Activated CD4-positive, alpha-beta T cell treated with anti-CD3 and anti-CD28 coated beads, Interleukin-2, amount 50 U/mL, for 16 hours (primary cell): Measurements from ENCODE around the gene GSTO1.
"Not testable (repeated sequence)": the region's sequence is repeated elsewhere in the genome, so short reads cannot be mapped to it uniquely, and the experiment has no call there.

ENCODE experiments used
- DNase-seq: peaks from one replicate; pipeline ENCODE4 v3.0.0-alpha.2; 2020

The GSTO1 gene

DNA sequence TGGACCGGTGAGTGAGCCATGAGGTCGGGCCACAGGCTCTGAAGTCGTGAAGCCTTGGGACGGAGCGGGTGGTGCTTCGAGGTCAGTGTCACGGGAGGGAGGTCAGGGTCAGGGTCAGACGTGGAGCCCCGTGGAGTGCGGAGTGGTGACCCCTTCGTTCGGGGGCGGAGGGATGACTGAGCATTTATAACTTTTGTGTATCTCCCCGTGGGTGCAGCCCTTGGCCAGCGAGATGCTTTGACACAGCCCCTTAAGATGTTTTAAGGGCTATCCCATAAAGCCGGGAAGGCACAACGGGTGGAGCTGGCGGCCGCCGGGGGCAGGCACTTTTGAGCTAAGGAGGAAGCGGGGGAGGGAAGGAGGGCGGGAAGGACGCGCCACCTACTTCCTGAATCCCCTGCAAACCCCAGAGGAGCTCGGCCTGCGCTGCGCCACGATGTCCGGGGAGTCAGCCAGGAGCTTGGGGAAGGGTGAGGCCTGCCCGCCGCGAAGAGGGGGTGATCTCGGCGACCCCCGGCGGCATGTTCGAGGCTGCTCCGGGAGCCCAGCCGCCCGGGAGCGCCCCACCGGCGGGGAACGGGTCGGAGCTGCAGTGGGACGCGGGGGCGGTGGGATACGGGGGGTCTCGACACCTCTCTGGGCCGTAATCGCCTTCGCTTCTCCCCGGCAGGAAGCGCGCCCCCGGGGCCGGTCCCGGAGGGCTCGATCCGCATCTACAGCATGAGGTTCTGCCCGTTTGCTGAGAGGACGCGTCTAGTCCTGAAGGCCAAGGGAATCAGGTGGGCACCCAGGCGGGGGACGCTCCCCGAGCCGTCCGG lies at the start of gene GSTO1:
Gene GSTO1, plus strand, starts transcription at position 400 of the 818 bp plus-strand sequence. Its CDS starts 37 bp downstream, at position 437.
- peak; percentile 67 for DNase-seq

DNA sequence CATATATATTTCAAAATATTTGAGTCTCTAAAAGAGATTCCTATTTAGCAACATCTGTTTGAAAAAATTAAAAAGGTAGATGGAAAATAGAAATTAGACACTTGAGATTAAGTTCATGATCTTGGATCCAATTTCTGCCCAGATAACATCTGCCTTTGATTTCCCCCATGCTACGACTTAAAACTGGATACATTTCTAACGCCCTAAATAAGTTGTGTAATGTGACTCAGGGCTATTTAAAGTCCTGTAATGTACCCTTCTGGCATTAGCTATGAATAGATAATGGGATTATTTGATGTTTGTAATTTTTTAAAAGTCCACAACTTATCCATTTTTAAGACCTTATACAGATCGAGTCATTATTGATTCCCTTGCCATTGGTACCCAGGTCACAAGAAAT lies 46.0 kb upstream of the GSTO1 start:
- DNase-seq: no peak

DNA sequence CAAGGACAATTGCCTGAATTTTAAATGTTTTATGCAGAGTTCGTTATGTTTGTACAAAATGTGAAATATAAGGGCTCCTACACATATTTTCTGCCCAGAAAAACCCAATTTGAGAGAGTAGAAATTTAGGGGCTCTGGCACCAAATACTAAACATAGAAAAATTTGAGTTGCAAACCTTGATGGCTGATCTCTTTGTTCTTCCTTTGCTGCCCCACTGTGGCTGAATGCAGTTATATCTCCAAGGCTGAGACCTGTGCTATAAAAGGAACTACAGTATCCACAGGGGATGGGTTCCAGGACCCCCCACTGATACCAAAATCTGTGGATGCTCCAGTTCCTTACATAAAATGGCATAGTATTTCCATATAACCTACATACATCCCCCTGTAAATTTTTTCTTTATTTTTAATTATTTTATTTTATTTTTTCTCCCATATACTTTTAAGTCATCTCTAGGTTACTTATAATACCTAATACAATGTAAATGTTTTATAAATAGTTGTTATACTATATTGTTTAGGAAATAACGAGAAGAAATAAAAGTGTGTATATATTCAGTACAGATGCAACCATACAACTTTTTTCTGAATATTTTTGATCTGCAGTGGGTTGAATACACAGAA lies 45.0 kb upstream of the GSTO1 start:
- DNase-seq: peak; percentile 29

DNA sequence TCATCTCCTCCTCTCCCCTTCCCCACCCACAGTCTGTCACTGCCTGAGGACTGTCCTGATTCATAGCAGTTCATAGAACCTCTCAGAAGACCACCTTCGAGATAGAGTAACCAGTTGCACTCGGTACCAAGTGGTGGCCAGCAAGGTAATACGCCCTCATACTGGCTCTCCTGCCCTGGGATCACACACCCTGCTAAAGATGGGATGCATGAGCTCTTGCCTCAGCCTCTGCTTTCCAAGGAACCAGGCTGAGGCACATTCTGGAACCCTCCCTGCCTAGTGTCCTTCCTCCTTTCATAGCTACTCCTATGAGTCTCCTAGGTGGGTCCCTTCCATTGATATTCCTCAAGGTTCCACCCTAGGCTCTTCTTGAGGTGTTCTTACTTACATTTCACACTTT lies 38.1 kb upstream of the GSTO1 start:
- DNase-seq: no peak

DNA sequence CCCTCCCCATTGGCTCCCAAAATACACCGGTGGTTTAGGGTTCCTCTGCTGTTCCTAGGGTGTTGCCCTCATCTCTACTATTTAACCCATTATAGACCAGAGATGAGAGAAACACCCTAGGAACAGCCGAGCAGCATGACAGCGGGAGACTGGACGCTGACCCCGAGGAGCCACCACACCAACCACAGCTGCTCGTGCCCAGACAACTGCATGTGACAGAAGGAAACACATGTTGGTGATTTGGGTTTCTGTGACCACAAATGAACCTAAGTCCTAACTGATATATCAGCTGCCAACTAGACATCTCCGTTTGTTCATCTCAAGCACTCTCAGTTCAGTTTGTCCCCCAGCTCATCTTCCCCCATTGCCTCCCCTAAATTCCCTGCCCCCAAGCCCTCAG lies 35.9 kb upstream of the GSTO1 start:
- no peak for DNase-seq

DNA sequence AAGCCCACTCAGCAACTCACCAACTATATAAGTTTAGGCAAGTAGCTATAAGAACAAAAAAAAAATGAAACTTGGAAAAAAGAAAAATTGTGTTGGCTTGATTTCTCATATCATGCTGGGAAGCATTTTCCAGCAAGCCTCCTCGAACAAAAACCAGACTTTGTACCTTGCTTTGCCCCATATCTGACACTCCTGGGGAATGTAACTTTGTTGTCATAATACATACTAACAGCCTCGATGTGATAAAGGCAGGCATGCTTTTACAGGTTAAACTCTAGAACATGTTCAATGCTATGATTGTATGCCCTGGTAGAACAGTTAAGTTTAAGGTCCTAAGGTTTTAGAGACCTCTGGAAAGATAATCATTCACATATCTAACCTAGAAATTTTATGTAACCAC lies 34.2 kb upstream of the GSTO1 start:
- DNase-seq: no peak

DNA sequence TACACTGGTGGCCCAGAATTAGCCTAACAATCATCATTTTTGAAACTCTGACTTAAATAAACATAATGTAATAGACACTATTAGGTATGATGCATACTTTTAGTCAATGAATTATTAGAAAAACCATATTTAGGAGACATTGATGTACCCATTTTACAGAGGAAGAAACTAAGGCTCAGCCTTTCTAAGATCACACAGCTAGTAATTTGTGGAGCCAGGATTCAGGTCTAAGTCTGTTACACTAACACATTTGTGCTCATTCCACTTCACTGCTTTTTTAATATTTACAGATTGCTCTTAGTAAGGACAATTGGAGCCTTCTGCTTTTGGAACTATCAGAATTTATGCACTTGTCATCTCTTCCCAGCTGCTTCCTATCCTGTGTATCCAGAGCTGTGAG lies 31.4 kb upstream of the GSTO1 start:
- no peak for DNase-seq

DNA sequence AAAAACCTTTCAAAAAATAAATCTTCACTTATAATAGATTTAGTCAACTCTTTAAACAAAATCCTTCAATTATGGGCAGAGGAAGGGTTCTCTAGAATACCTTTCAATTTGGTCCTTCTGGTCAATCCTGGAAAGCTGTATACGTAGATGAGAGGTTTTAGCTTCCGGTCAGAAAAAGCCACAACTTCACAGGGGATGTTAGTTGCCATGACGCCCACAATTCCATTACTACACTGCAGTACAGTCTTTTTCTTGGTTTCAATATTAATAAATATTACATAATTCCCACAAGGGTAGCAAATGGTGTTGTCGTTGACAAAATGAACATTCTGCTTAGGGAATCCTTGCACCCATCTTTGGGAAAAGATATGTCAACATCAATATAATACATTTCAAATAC lies 24.2 kb upstream of the GSTO1 start:
- no peak for DNase-seq

DNA sequence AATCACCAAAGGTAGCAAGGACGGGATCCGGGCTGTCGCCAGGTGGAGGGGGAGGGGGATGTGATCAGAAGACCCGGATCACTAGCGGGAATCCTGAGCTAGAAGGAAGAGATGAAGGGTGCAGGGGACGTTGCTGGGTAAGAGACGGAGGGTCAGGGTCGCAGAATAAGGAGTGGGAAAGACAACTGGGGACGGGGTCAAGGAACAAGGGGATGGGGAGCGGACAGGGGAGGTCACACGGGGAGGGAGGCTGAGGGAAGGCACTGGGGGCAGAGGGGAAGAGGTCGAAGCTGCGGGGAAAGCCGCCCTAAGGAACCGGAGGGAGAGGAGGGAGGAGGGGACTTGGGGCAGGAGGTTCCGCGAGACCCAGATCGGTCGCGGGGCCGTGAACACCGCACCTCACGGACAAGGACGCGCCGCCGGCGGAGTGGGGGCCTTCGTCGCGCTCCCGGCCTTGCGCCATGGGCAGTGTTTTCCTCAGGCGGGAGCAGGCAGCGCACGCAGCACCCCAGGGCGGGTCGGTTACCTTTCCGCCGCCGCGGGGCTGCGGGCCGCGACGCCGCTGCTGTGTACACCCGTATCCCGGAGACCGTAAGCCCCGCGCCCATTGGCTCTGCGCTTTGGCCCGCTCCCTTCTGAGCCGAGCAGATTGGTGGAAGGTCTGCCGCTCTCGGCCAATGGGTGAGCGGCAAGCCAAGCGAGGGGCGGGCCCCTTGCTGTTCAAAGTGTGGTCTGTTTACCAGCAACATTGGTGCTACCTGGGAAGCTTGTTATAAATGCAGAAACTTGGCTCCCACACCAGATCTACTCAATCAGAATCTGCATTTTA lies 22.7 kb upstream of the GSTO1 start, which contains the start of gene CFAP43:
Gene CFAP43, minus strand, starts transcription at position 581 of the 829 bp plus-strand sequence. Its CDS starts 118 bp downstream, at position 463.
- peak; percentile 98 for DNase-seq

DNA sequence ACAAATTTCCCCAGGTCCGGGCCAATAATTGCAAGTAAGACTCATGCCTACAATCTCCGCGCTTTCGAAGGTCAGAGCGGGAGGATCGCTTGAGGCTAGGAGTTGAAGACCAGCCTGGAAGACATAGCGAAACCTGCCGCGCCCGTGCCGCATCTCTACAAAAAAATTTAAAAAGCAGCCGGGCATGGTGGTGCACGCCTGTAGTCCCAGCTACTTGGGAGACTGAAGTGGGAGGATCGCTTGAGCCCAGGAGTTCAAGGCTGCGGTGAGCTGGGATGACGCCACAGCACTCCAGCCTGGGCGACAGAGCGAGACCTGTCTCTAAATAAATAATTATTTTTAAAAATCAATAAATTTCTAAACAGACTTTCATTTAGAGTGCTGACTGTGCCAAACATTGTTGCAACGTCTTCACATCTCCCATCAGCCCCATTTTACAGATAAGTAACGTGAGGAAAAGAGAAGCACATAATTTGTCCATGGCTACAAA lies 22.0 kb upstream of the GSTO1 start:
- DNase-seq: no peak

DNA sequence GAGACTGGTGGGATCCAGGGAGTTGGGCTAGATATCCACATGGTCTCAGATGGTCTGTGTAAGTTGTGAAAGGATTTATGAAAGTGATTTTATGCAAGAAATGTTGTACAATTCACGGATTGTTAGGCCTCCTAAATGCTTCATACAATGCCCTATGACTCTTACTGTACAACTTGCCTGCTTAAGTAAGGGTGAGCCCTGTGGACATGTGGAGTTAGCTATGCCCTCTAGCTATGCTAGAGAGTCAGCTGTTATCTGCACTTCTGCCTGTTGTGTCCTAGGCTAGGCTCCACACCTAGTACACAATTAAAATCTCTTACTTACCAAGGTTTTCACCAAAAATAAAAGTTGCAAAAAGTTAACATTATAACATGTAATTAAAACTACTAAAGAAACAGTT lies 20.9 kb upstream of the GSTO1 start:
- DNase-seq: no peak

DNA sequence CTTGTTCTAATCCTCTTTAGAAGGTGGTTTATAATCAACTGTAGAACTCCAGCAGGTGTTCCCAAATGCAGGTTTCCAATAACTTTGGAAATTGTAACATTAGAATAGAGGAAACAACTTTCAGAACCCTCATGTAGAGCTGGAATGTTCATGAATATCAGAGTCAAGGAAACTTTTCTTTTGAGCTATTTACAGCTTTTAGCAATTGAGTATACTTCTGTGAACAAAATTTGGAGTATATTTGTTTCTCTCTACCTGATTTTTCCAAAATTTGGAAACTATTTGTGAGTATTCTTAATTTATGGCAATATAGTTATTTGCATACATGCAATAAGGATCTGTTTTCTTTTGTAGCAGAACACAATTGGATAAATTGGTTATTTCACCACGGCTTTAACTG lies 19.8 kb upstream of the GSTO1 start:
- DNase-seq: no peak

DNA sequence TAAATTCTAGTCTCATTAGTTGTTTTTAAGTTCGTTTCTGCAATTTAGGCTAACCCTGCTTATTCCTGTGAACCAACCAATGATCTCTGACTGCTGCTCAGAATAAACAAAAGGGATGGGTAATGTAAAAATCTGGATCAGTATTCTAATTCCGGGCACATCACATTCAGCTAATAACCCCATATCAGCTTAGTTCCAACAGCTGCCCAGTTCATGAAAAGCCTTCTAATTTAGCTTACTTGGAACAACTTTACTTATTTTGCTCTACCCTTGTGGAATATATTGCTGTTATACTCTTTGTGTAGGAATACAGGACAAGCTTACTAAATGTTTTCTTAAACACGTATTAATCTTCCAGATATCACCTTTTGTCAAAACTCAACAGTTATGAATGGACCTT lies 18.9 kb upstream of the GSTO1 start:
- DNase-seq: no peak

DNA sequence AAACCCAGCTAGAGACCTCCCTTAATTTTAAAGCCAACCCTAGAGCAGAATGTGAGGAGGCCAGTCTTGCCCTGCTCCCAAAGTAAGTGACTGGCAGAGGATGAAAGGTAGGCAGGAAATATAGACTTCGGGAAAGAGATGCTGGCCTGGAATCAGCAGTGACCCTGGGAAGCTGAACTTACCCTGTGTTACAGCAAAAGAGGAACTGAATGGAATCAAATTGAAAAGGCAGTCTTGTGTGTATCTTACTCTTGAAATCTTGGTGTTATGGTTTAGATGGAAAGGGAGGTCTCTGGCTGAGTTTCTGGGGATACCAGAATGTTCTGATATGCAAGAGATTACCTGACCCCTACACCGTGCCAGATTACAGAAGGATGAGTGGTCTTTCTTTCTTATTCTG lies 14.6 kb upstream of the GSTO1 start:
- DNase-seq: no peak

DNA sequence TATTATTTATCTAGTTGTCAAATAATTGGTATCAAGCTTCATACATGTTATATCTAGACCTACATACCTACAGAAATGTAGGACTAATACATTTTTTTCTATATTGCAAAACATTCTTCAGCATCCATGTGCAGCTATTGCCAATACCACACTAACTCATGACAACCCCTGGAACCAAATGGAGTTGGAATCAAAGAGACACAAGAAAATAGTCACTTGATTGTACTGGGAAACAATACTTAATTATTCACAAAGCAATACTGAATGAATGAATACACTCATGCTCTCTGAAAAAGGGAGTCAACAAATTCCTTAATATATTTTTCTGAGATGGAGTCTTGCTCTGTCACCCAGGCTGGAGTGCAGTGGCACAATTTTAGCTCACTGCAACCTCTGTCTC lies 12.1 kb upstream of the GSTO1 start:
- DNase-seq: no peak

DNA sequence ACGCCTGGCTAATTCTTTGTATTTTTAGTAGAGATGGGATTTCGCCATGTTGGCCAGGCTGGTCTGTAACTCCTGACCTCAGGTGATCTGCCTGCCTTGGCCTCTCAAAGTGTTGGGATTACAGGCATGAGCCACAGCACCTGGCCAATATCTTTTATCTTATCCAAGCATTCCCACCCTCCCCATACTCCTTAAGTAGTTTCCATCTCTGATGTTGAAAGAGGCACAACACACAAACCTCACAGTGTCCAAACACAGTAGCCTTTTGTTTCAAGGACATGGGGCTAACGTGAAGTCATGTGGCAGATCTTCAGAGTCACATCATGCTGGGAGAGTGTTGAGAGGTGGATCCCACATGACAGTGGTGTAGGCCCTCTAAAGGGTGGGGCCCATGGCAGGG lies 11.7 kb upstream of the GSTO1 start:
- DNase-seq: not testable (repeated sequence)

DNA sequence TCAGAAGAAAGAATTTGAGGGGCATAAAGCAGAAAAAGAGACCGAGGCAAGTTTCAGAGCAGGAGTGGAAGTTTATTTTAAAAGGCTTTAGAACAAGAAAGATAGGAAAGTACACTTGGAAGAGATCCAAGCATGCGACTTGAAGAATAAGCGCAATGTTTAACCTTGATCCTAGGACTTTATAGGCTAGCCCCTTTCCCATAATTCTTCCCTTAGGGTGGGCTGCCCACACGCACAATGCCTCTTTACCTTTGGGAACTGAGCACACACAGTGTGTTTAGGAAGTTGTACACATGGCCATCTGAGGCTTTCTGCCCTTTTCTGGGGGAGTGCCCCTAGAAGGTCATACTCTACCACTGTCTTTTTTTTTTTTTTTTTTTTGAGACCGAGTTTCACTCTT lies 11.2 kb upstream of the GSTO1 start:
- DNase-seq: no peak

DNA sequence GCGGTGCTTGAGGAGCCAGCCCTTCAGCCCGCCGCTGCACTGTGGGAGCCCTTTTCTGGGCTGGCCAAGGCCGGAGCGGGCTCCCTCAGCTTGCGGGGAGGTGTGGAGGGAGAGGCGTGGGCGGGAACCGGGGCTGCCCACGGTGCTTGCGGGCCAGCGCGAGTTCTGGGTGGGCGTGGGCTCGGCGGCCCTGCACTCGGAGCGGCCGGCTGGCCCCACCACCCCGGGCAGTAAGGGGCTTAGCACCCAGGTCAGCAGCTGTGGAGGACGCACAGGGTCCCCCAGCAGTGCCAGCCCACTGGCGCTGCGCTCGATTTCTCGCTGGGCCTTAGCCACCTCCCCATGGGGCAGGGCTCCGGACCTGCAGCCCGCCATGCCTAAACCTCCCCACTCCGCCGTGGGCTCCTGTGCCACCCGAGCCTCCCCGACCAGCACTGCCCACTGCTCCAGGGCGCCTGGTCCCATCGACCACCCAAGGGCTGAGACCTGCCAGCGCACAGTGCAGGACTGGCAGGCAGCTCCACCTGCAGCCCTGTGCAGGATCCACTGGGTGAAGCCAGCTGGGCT lies 9.5 kb upstream of the GSTO1 start:
- no peak for DNase-seq

DNA sequence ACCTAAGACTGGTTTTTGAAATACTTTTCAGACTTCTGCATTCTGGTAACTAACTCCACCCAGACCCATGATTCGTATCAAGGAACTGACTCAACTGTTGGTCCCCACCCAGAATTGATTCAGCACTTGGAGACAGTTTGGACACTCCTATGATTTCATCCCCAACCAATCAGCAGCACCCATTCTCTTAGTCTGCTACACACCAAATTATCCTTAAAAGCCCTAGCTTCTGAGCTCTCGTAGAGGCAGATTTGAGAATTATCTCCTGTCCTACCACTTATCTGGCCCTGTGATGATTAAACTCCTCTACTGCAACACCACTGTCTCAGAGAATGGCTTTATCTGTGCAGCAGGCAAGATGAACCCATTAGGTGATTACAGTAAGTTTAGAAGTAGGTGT lies 7.7 kb upstream of the GSTO1 start:
- DNase-seq: no peak

DNA sequence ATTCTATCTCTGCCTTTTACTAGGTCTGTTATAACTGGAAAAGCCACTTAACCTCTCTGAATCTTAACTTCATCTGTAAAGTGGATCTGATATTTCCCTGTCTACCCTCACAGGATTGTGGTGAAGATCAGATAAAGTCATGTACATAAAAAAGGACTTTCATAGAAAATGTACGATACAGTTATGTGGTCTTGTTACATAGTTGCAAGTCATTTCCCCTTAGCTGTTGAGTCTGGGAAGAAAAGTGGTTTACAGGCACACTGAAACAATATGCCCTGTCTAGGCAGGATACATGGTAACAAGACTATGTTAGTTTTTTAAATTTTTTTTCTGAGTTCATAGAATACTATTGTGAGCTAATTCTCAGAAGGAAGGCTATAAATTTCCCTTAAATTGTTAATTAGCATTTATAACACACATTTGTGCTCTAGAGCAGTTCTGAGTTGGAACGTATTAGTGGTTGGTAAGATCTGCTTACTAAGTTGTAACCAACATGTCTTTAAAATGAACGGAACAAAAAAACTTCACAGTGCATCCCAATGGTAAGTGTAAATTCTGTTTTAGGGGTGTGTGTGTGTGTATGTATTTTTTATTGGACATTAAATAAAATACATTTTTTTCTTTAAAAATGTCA lies 7.1 kb upstream of the GSTO1 start:
- no peak for DNase-seq

DNA sequence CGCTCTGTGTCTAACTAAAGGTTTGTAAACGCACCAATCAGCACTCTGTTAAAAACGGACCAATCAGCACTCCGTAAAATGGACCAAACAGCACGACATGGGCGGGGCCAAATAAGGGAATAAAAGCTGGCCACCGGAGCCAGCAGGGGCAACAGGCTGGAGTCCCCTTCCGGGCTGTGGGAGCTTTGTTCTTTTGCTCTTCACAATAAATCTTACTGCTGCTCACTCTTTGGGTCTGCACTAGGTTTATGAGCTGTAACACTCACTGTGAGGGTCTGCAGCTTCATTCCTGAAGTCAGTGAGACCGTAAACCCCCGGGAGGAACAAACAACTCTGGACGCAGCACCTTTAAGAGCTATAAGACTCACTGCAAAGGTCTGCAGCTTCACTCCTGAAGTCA lies 5.8 kb upstream of the GSTO1 start:
- not testable (repeated sequence) for DNase-seq

DNA sequence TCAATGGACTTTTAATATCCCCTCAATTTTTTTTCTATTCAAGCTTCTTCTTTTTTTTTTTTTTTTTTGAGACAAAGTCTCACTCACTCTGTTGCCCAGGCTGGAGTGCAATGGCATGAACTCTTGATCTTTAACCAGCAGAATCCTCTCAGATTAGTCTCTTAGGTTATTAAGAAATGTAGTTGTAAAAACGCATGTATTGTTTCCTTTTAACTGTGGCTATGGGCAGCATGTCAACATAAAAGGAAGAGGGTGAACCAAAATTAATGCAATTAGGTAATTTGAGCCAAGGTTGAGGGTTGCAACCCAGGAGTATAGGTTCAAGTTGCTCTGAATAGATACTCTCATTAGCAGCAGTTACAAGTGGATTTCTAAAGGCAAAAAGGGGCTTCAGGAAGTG lies 4.3 kb upstream of the GSTO1 start:
- no peak for DNase-seq

DNA sequence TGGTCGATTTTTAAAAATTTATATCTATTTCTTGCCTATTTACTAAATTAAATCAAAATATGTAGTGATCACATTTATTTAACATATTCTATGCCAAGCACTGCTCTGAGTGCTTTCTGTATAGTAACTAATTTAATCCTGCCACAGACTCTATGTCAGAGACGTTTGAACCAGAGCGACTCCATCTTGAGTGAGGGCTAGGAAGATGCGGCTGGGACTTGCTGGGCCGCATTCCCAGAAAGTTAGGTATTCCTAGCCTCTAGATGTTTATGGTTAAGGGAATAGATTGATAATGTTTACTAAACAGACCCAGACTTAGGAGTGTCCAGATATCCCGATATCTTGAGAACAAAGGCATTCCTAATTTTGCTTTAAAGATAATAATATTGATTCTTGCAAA lies 3.2 kb upstream of the GSTO1 start:
- no peak for DNase-seq
